GM04503 (cell line): ENCODE results near the gene CEP104.
A peak's percentile ranks its signal among the peaks of the same experiment; 100 is the strongest.

ENCODE experiments used
- DNase-seq: peaks from one replicate; pipeline ENCODE4 v3.0.0-alpha.2; 2012; ENCODE audit warnings: low read depth

CEP104 gene

DNA sequence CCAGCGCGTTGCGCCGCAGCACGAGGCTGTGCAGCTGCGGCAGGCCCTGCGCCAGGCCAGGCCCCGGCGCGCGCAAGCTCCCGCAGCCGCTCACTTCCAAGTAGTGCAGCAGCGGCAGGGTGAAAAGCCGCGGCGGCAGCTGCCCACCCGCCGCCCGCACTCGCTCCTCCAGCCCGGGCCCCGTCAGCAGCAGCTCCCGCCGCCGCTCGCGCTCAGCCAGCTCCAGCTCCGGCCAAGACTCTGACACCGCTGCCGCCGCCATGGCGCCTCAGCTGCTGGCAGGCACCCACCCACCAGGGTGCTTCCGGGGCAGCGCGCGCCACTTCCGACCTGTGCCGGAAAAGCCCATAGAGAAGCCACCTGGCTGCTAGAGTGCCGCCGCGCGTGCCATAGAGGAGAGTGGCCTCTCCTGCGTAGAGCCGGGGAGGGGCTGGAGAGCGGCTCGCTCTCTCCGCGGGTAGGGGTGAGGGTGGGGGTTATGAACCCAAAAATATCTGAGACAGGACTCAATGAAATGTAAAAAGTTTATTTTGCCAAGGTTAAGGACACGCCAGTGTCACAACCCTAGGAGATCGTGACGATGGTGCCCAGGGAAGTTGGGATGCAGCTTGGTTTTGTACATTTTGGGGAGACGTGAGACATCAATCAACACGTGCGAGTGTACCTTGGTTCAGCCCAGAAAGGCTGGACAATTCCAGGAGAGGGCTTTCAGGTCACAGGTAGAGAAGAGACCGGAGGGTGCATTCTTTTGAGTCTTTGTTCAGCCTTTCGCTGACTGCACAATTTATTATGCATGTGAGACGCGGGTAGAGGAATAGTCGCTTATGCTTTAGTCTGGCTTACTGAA lies 60.6 kb downstream of the CEP104 start, which contains the start of gene LRRC47:
Gene LRRC47, minus strand, starts transcription at position 284 of the 847 bp plus-strand sequence. Its CDS starts 22 bp downstream, at position 262.
- peak; percentile 46 for DNase-seq

DNA sequence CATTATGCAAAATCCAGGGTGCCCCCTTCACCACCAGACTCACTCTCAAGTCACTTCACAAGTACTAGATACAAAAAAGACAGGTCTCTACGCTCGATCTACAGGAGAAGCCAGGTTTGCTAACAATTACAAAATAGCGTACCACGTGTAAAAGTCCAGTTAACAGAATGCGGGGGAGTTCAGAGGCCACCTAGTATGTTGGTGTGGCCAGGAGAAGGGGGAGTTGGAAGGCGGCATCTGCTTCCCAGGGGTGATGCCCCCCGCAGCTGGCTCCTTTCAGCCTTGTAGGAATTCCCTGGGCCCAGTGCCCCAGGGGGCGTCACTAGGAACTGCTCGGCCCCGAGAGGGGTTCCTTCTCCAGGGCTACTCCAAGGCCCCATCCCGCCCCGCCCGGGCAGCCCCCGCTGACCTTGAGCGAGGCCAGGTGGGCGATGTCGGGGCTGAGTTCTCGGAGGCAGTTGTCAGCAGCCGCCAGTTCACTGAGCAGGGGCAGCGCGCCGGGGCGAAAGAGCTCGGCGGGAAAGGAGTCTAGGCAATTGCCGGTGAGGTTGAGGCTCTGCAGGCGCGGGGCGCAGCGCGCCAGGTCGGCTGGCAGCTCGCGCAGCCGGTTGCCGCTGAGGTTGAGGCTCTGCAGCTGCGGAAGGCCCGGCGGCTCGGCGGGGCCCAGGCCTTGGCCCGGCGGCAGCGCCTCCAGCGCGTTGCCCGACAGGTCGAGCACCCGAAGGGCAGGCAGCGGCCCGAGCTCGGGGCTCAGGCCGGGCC lies 61.4 kb downstream of the CEP104 start:
- DNase-seq: no peak

DNA sequence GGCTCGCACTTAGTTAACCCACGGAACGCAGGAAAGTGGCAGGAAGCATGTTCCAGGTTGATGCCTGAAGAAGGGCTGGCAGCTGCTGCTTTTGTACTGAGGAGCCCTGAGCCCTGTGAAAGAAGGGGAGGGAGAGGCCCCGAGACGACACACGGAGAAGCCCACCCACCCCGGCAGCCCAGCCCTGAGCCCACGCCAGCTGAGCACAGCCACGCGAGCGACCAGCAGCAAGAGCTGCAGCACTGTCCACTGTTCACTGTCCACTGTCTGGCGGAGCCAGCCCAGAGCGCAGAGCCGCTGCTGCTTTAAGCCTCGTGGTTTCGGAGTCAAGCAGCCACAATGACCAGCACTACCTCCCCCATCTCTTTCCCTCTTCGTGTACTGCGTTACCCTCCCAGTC lies 66.1 kb downstream of the CEP104 start:
- DNase-seq: no peak

DNA sequence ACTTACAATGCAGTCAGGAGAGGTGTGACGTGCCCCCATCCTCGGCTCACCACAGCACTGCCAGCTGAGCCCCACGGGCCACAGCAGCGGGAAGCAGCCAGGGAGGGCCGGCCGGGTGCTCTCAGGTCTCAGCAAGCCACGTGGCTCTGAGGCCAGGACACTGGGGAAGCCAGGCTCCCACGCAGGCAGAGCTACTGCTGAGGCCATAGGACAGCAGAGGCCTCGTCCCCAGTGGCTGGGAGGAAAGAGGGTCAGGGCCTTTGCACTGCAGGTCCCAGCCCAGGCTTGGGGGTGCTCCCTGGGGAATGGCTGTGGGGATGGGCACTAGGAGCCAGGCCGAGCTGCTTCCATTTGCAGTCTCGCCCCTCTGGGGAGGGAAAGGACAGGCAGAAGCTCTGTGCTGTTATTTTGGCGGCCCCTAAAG lies 66.5 kb downstream of the CEP104 start:
- no peak for DNase-seq

DNA sequence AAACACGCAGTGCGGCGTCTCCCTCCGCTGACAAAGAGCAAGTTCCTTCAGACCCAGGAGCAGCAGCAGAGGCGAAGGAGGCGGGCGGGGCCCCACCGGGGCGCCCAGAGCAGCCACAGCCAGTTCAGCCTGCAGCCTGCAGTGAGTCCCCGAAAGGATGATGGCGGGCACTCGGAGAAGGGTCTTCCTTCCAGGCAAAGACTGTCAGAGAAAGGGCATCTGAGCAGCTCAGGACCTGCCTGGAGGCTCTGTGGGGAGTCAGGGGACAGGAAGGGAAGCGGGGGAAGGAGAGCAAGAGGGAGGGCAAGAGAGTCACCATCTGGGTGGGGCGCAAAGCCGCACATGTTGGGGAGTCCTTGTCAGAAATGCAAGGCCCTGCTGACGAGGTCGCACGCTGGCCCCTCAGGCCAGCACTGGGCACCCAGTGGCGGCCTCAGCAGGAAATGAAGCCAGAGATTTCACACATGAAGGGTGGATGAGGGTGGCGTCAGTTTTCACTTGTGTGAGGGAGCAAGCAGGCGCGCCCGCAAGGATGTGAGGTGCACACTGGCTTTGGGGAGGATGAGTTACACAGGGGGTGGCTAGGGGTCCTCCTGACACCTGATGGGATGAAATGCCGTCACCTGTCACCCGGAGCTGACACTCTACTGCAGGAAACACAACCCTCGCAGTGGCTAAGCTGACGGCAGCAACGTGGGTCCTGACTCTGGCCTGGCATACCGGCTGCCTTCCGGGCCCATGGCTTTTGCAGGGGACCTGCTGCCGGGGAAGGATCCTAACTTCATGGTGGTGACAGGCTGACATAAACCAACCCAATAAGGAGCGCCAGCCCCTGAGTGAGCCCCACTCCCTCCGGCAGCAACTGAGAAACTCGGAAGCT lies 67.3 kb downstream of the CEP104 start:
- DNase-seq: no peak

DNA sequence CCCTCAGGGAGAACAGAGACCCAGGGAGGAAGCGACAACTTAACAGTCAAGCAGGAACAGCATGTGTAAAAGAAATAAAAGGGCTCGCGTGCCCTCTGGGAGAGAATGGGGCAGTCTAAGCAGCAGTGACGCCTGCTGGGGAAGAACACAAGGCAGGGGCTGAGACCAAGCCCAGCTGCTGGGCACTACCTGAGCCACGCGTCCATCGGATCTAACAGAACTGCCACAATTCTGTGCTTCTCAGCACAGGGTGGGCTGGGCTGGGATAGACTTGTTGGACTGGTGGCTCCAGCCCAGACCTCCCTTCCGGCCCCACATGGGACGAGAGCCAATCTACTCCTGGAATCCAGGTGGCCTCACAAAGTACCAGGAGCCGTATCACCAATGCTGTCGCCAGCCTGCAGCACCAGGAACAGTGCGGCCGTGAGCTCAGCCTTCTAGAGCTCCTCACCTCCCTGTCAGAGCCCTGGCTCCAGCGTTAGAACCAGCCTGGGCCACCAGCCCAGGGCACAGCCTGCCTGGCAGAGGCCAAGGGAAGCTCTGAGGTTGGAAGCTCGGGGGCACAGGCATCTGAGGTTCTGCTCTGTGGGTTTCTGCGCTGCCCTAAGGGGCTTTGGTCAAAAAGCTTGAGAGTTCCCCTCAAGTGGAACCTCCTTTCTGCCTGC lies 68.1 kb downstream of the CEP104 start:
- no peak for DNase-seq

GRCh38 chr1:3787745-3788605 lies 69.0 kb downstream of the CEP104 start:
- no peak for DNase-seq

DNA sequence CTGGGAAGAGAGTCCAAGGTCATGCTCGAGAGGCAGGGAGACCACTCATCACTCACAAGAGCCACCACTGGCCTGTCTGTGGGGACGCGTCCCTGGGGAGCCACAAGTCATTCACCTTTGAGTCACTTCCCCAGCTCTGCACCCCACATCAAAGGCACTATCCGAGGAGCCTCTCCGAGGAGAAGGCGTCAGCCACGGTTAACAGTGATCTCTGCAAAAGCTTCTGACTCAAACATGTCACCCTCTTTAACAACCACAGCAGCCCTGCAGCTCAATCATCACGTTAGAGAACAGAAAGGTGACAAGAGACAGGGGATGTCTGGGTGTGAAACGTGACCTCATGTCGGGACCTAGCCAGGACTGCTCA lies 69.7 kb downstream of the CEP104 start:
- no peak for DNase-seq

DNA sequence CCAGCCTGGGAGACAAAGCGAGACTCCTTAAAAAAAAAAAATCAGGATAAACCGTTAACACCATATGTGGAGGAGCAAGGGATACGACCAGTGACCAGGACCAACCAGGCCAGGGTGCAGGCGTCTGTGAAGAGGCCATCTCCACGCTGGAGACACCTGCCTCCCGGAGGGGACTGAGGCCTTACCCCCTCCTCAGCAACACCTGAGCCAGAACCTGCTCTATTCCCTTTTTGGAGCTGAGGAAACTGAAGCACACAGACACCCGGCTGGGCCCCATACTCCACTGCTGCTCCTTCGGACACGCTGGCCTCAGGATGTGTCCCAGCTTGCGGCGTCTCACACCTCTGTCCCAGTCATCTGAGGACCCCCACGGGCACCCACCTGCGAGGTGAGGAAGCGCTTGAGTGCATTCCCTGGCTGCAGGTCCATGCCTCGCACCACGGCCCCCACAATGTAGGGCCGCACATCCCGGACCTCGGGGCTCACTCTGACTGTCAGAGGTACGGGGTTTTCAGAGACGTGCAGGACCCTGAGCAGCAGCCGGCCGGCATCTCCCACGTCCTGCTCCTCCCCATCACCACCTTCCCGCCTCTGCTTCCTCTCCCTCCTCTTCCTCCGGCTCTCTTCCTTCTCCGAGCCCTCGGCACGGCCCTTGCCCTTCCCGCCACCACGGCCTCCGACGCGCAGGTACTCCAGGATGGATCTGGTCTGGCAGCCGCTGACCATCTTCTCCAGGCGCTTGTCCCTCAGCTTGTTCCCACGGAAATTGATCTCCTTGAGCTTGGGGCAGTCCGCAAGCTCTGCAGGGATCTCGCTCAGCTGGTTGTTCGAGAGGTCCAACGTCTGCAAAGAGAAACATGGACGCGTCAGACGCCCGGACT lies 70.3 kb downstream of the CEP104 start:
- no peak for DNase-seq

- no peak for DNase-seq
Observed at GRCh38 chr1:3785456-3786157, 71.4 kb downstream of the CEP104 start.

GRCh38 chr1:3785045-3785444 lies 72.0 kb downstream of the CEP104 start:
- no peak for DNase-seq

DNA sequence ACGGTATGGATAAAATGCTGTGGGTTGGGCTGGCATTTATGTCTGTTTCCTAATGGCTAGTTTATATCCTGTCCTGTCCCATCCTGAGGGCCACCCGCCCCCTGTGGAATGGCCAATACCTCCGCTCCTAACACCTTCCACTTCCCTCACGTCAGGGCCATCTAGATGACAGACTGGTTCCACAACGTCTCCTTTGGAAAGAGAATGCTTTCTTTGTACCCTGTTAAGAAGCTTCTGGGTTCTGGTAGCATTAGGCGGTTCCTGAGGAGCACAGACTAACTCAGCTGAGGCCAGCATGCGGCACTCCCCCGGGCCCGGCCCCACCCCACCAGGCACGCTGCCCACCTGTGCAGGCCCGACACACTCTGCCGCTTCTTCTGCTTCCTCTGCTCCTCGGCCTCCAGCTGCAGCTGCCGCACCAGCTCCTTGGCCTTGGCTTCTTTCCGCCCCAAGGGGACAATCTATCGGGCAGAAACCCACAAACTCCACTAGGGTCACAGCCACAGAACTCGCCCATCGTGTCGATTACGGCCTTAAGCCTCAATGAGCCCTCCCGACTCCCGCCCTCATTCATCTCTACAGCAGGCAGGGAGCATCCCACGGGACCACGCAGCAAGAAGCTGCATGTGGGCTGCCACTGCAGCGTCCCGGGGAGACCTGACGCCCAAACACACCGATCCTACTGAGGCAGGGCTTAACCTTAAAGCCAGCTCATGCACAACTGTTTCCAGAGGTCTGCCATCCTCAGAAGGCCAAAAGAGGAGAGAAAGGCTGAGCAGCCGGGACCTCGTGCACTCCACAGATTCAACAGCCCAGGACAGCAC lies 73.1 kb downstream of the CEP104 start:
- no peak for DNase-seq

DNA sequence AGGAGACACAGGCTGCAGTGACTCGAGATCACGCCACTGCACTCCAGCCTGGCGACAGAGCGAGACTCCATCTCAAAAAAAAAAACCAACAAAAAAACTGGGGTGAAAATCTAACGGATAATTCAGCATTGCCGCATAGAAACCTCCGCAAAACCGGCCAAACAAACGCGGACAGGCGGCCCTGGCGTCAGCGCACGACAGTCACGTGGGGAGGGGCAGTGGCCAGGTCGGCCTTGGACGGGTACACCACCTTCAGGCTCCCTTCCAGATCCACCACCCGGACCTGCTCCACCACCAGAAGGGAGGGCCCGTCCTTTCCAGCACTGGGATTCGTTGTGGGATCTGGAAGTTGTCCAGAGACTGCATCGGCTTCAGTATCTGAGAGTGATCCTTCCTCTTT lies 76.1 kb downstream of the CEP104 start:
- DNase-seq: no peak

DNA sequence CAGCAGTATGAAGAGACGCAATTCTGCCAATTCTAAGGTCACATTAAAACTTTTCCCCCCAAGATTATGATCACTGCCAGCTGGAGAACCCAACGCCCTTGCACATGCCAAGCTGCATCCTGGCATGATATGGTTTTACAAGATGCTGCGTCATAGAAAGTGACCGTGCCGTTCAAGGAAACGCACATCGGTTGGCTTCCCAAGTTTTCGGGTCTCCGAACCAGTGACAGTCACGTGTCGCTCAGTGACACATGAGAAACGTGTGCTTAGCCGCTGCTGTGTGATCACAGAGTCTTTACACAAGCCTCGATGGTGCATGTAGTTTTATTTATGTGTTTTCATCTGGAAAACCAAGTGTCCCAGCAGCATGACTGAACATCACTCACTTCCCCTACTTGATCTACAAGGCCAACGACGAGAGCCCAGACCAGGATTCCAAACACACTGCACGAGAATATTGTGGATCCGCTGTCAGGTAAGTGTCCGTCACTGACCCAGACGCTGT lies 77.0 kb downstream of the CEP104 start:
- no peak for DNase-seq

- no peak for DNase-seq
Observed at GRCh38 chr1:3779265-3779911, 77.6 kb downstream of the CEP104 start.

DNA sequence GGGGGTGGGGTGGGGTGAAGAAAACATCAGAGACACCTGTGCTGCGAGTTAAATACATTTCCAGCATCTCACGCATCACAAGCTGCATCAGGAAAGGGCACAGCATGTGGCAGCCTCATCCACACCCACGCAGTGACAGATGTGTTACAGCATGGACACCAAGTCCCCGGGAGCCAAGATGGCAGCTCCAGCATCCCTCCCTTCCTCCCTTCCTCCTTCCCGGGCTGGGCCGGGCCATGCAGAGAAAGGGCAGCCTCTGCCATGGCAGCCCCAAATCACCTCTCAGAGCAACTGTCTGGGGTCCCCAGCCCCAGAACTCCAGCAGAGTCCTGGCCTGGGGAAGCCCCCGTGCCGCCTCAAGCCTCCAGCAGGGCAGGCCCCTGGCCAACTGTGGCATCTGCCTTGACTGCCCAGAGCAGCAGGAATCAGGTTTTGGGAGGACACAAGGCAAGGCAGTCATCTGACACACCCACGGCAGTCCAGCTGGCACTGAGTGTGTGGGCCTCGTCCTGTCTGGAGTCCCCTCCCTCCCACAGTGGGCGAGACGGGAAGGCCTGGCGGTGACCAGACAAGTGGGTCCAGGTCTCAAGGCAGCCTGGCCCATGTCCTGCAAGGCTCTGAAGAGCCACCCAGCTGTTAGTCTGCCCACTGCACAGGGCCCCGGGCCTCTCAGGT lies 78.3 kb downstream of the CEP104 start:
- DNase-seq: no peak
